Lower leg skin (tissue), 4 donors: Measurements from ENCODE around the gene ADM5. TPM values are rescaled to one million over a fixed set of nuclear protein-coding genes. Genes with fewer than 3 reads are reported as not detected.

Experiments
- DNase-seq, 2 donors: peaks; one replicate each; pipeline ENCODE4 v3.0.0-alpha.2; 2019; ENCODE audit warnings: low spot score in 2 of 2
- H3K4me3 ChIP-seq: fragments of 200-600 bp; sonication (generic); 2 replicates; pipeline ENCODE4 v1.5.1; 2017; ENCODE audit warnings: mild to moderate bottlenecking, low read depth; ENCODE audit not compliant: poor library complexity, severe bottlenecking
- POLR2A ChIP-seq, 2 donors: fragments of 450-650 bp; IDR thresholded peaks; one replicate each; pipeline ENCODE4 v1.6.1; 2016 to 2017; ENCODE audit warnings: antibody characterized with exemption in 2 of 2, mild to moderate bottlenecking in 1 of 2, moderate library complexity in 1 of 2
- WGBS, 2 donors: methylation state at CpG; one replicate each; pipeline ENCODE4 v1.1.5; 2018; 5-methylcytosine and 5-hydroxymethylcytosine counted together
- intact Hi-C: fragments of 100-400 bp; cut with DNase I; formaldehyde crosslinking; loops from one replicate; pipeline ENCODE4 v1.15.0; 2023; ENCODE audit warnings: low total_unique reads
- total RNA-seq, 4 donors: library from RNA; depleted of rRNA; stranded (reverse); fragments of >200 nt; gene quantifications; one replicate each; pipeline ENCODE4 v1.1.0, GENCODE V29; 2016
- TF ChIP-seq, protein P1 (sequence below), 3 donors: fragments of 450-650 bp; IDR thresholded peaks; one replicate each; pipeline ENCODE4 v1.5.1; 2016; ENCODE audit warnings: antibody characterized with exemption in 3 of 3, mild to moderate bottlenecking in 3 of 3, moderate library complexity in 2 of 3

Gene ADM5
- total RNA-seq, 4 donors from 2014 or later, result 0.49 to 3.7 (median 3.5) TPM

GRCh38 chr19:49684983-49685553, 4.3 kb upstream of the ADM5 start:
- TF ChIP-seq, protein P1, sequence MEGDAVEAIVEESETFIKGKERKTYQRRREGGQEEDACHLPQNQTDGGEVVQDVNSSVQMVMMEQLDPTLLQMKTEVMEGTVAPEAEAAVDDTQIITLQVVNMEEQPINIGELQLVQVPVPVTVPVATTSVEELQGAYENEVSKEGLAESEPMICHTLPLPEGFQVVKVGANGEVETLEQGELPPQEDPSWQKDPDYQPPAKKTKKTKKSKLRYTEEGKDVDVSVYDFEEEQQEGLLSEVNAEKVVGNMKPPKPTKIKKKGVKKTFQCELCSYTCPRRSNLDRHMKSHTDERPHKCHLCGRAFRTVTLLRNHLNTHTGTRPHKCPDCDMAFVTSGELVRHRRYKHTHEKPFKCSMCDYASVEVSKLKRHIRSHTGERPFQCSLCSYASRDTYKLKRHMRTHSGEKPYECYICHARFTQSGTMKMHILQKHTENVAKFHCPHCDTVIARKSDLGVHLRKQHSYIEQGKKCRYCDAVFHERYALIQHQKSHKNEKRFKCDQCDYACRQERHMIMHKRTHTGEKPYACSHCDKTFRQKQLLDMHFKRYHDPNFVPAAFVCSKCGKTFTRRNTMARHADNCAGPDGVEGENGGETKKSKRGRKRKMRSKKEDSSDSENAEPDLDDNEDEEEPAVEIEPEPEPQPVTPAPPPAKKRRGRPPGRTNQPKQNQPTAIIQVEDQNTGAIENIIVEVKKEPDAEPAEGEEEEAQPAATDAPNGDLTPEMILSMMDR (IDR thresholded peaks at IDR 0.05), result no peak
- TF ChIP-seq POLR2A (IDR thresholded peaks at IDR 0.05), result no peak
- intact Hi-C loops, result no loop called here
- no peak for DNase-seq
- WGBS, 2 donors, result 76 to 79% methylated on average over 11 to 12 of the region's 13 CpGs
- no peak overlapping the region for H3K4me3 ChIP-seq

DNA sequence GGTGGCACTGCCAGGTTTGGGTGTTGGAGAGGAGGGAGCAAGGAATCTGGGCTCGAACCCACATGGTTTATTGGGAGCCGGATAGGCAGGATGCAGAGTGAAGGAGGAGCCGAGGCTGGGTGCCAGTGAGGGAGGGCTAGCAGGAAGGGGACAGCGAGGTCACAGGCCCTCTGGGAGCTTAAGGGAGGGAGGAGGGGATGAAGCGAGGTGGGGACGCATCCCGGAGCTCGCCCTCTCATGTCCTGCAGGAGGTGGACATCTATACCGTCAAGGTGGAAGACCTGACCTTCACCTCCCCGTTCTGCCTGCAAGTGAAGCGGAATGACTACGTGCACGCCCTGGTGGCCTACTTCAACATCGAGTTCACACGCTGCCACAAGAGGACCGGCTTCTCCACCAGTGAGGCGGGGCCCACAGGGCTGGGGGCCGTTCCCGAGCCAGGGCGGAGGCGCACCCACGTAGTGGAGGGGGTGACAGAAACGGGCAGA, 3.5 kb upstream of the ADM5 start:
- intact Hi-C loops, result no loop called here
- H3K4me3 ChIP-seq, result no peak overlapping the region
- no peak for DNase-seq
- 68 to 70% methylated on average over 23 of the region's 23 CpGs for WGBS, 2 donors
- TF ChIP-seq POLR2A (IDR thresholded peaks at IDR 0.05), result no peak
- TF ChIP-seq, protein P1 (IDR thresholded peaks at IDR 0.05), result no peak

DNA sequence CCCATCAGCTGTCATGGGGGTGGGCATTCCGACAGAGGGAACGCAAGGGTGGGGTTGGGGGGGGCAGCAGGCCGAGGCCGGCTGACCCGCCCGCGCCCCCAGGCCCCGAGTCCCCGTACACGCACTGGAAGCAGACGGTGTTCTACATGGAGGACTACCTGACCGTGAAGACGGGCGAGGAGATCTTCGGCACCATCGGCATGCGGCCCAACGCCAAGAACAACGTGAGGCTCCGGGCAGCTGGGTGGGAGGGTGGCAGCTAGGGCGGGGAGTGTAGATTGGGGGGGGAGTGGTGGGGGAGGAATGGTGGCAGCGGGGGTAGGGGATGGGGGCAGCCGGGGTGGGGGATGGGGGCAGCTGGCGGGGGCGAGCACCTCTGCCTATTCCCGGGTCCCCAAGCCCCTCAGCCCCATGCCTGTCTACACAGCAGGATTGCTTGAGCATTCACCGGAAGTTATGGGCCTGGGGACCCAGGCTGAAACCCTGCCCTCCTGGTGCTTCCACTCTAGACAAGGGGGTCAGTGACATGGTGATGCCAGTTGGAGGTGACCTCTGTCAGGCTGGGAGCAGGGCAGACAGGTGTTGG, 2.8 kb upstream of the ADM5 start:
- no peak for DNase-seq
- 84 to 90% methylated on average over 23 to 27 of the region's 27 CpGs for WGBS, 2 donors
- no peak for TF ChIP-seq POLR2A (IDR thresholded peaks at IDR 0.05)
- TF ChIP-seq, protein P1 (IDR thresholded peaks at IDR 0.05), result no peak
- H3K4me3 ChIP-seq, result no peak overlapping the region
- intact Hi-C loops, result no loop called here

DNA sequence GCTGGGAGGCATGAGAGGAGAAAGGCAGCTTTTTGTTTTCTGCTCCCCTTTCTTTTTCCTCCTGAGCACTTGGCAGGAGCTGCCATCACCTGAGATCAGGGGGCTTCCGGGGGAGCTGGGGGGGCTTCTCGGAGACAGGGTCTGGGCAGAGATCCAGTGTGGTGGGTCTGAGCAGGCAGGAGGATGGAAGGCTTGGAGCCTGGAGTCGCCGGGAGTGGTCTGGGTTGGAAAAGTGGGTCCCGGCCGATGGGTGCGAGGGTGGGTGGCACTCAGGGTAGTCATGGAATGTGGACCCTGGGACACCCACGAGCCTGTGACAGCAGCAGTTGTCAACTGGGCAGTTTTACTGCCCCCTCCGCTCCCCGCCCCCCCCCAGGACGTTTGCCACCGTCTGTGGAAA, 2.2 kb upstream of the ADM5 start:
- intact Hi-C loops, result no loop called here
- TF ChIP-seq POLR2A (IDR thresholded peaks at IDR 0.05), result no peak
- TF ChIP-seq, protein P1 (IDR thresholded peaks at IDR 0.05), result no peak
- 67 to 70% methylated on average over 12 of the region's 12 CpGs for WGBS, 2 donors
- DNase-seq, result no peak
- H3K4me3 ChIP-seq, result no peak overlapping the region

GRCh38 chr19:49687566-49688316, 1.7 kb upstream of the ADM5 start:
- intact Hi-C loops, result no loop called here
- no peak overlapping the region for H3K4me3 ChIP-seq
- TF ChIP-seq, protein P1 (IDR thresholded peaks at IDR 0.05), result no peak
- no peak for TF ChIP-seq POLR2A (IDR thresholded peaks at IDR 0.05)
- no peak for DNase-seq
- WGBS, 2 donors, result 70 to 71% methylated on average over 20 to 26 of the region's 26 CpGs
